GM12873 (cell line): ENCODE measurements around the gene BCAS3.

ENCODE experiments used
- TF ChIP-seq, protein P1 (sequence below): IDR thresholded peaks from 2 replicates; pipeline ENCODE4 v1.5.1; 2012; ENCODE audit warnings: low read depth, mild to moderate bottlenecking, moderate library complexity, low read length, control low read depth; ENCODE audit not compliant: insufficient read depth; ENCODE audit errors: missing control alignments

The BCAS3 gene

DNA sequence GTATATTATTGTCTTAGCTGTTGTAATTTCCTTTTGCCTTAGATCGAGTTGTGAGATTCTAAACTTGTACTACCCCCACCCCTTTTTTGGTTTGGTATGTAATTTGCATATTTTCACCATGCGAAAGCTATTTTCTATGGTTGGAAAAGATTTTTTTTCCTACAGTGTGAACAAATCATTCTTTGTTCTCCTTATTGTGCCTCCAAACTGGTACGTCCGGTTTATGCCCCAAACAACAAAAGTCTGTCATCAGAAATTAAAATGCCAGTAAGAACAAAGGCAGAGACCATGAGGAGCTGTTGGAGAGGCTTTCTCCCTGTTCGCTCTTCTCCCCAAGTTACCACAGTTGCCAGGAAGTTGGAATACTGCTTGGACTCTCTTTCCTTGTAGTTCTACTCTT is 66.1 kb downstream of the BCAS3 start:
- TF ChIP-seq, protein P1, sequence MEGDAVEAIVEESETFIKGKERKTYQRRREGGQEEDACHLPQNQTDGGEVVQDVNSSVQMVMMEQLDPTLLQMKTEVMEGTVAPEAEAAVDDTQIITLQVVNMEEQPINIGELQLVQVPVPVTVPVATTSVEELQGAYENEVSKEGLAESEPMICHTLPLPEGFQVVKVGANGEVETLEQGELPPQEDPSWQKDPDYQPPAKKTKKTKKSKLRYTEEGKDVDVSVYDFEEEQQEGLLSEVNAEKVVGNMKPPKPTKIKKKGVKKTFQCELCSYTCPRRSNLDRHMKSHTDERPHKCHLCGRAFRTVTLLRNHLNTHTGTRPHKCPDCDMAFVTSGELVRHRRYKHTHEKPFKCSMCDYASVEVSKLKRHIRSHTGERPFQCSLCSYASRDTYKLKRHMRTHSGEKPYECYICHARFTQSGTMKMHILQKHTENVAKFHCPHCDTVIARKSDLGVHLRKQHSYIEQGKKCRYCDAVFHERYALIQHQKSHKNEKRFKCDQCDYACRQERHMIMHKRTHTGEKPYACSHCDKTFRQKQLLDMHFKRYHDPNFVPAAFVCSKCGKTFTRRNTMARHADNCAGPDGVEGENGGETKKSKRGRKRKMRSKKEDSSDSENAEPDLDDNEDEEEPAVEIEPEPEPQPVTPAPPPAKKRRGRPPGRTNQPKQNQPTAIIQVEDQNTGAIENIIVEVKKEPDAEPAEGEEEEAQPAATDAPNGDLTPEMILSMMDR: no peak

DNA sequence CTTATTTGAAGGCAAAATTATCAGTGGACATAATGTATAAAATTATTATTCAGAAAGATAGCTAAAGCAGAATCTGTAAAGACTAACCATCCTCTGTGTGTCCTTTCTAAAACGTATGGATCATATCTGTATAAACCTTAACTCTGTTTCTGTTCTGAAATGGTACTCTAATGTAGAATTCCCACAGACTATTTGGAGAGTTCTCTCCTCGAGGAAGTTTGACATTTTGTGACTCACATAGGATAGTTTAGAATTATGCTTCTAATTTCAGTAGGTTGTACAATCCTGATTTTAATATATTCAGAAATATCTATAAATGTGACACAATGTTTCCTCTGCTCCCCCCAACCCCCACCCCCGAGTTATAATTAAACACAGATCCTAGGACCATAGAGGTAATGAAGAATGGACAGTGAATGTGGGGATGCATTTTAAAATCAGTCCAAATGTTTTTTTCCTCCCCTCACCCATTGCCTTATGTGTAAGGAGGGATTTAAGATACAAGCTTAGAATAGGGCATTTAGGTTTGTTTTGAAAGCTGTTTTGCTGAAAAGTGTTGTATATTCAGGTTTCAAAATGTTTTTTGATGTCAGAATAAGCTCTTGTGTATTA is 66.8 kb downstream of the BCAS3 start:
- TF ChIP-seq, protein P1: no peak

DNA sequence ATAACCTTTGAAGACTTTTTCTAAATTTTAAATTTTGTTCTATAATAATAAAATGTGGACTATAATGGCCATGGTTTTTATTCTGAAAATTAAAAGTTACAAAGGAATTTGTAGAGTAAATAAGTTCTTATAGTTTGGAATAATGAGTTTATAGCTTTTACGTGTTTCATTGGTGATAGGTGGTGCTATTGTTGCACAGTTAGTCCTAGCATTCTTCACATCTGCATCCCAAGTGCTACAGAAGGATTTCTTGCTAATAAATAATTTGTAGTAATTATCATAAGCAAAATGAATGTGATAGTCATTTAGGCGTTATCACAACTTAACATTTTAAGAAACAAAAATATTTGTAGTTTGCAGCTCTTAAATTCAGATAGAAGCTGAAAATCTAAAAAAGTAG is 67.9 kb downstream of the BCAS3 start:
- TF ChIP-seq, protein P1: no peak

DNA sequence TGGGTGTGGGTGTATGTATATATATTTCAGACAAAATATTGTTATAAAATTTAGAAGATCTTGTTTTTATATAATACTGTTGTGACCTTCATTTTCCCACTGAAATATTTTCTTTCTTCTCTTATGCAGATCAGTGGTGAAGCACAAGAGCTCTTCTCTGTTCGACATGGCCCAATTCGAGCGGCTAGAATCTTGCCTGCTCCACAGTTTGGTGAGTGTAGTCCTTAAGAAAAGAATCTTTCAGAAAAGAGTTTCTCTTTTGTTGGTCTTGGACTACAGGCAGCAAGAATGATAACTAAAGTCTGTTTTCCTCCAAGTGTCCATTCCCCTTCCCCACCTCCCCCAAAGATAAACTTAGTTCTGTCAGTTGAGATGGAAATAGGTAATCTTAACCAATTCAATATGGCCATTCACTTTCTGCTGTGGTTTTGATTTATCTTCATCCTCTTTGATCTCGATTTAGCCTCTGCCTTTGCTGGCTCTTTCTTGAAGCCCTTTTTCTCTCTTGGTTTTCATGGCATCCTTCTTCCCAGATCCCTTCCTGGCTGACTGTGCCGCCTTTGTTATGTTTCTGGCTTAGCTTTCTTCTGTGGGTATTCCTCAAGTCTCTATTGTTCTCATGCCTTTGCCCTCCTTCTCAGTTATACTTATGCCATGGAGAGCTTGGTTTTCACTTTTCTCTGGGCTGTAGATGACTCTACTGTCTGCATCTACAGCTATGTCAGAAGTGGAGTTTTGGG is 69.6 kb downstream of the BCAS3 start:
- TF ChIP-seq, protein P1: no peak

DNA sequence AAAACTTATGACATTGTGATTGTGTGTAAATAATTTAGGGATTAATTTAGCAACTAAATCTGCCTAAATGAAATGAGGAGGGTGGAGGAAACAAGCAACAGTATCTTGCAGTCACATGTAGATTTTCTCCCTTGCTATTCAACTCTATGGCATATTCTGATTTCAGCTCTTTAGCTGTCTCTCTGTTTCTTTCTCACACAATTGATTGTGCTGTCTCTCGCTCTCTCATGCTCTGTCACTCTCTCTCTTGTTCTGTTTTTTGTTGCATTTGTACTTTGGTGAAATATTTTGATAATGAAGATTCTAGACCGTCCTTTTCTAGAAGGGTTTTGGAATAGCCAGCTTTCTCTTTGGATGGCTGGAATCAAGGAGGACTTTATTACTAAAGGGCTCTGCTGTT is 70.6 kb downstream of the BCAS3 start:
- TF ChIP-seq, protein P1: no peak

DNA sequence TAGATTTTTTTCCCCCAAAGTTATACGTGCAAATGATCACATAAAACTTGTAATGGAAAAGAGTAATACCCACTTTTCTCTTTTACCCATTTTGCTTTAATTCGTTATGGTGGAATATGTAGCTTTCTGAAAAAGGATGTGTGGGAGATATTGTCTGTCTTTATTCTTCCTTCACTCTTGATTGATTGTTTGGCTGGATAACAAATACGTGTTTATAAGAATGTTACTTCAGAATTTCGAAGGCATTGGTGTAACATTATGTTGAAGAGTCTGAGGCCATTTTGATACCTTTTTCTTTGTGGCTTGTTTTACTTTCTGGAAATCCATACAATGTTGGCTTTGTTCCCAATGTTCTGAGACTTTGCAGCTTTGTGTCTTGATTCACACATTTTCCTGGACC is 71.4 kb downstream of the BCAS3 start:
- TF ChIP-seq, protein P1: no peak

DNA sequence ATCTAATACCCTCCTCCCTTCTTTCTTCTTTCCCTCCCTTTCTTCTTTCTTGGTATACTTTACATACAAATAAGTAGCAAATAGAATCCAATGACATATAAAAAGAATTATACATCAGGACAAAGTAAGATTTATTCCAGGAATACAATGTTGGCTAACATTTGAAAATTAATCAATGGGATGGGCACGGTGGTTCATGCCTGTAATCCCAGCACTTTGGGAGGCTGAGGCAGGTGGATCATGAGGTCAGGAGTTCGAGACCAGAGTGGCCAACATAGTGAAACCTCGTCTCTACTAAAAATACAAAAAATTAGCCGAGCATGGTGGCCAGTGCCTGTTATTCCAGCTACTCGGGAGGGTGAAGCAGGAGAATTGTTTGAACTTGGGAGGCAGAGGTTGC is 72.1 kb downstream of the BCAS3 start:
- TF ChIP-seq, protein P1: no peak
